HepG2 (cell line): ENCODE results near the gene RNGTT. TPM values are rescaled to one million over a fixed set of nuclear protein-coding genes. Genes with fewer than 3 reads are reported as not detected.

ENCODE experiments used
- ATAC-seq: fragments of 200-7000 bp; cut with Tn5 transposase; 3 replicates; pipeline ENCODE4 v1.9.1; 2020; ENCODE audit warnings: mild to moderate bottlenecking, moderate library complexity
- BruUV-seq: library from RNA; stranded (reverse); fragments of 400-500 nt; replicated peaks from 2 replicates; lab custom pipeline; 2021; lab: Mats Ljungman, UMichigan
- CTCF ChIA-PET: fragments of 300-600 bp; formaldehyde crosslinking; extraction: SDS; loops from one replicate; lab custom pipeline; 2021; ENCODE audit warnings: low total read pairs, inconsistent platforms, low intra/inter-chr PET ratio; lab: Yijun Ruan, JAX
- POLR2A ChIA-PET: fragments of 350-600 bp; sonication (Branson Sonifier 250); formaldehyde crosslinking; loops from one replicate; lab custom pipeline; 2020; ENCODE audit warnings: antibody characterized with exemption, inconsistent platforms; lab: Yijun Ruan, JAX
- DNase-seq: peaks from one replicate; pipeline ENCODE4 v3.0.0-alpha.2; 2015; ENCODE audit warnings: low spot score
- FAIRE-seq: peaks from 3 replicates; lab custom pipeline; 2011; peaks lifted over from hg19 to GRCh38; lab: Jason Lieb, UNC
- H2AFZ ChIP-seq: one replicate; pipeline ENCODE4 v1.6.1; 2011; ENCODE audit warnings: low read length, inconsistent platforms
- H3K27ac ChIP-seq: fragments of 300-600 bp; 3 replicates; pipeline ENCODE4 v1.8.0; 2011; ENCODE audit warnings: mixed run types, mild to moderate bottlenecking, mixed read lengths, low read length, inconsistent platforms; ENCODE audit not compliant: insufficient read depth; ENCODE audit errors: extremely low read length
- H3K27me3 ChIP-seq, 2 experiments: fragments of 200-600 bp in 1 of 2; 2 replicates in 1 of 2; 3 replicates in 1 of 2; pipeline versions ENCODE4 v1.6.0 to v1.8.0; 2011; ENCODE audit warnings: low read length in 2 of 2, mild to moderate bottlenecking in 2 of 2, moderate library complexity in 2 of 2, inconsistent platforms in 1 of 2; ENCODE audit not compliant: insufficient read depth in 2 of 2, control insufficient read depth in 1 of 2
- H3K36me3 ChIP-seq, 2 experiments: fragments of 200-600 bp in 1 of 2; replicated peaks in 1 of 2; 2 replicates in 1 of 2; 3 replicates in 1 of 2; pipeline versions ENCODE4 v1.5.1 to v1.8.0; 2011; ENCODE audit warnings: low read length in 2 of 2, inconsistent platforms in 1 of 2; ENCODE audit not compliant: insufficient read depth in 2 of 2, control insufficient read depth in 1 of 2
- H3K4me1 ChIP-seq: 2 replicates; pipeline ENCODE4 v1.5.1; 2012; ENCODE audit warnings: low read length, inconsistent platforms; ENCODE audit not compliant: insufficient read depth
- H3K4me2 ChIP-seq: 2 replicates; pipeline ENCODE4 v1.6.0; 2011; ENCODE audit warnings: low read depth, low read length, inconsistent platforms
- H3K4me3 ChIP-seq, 3 experiments: fragments of 200-600 bp in 1 of 3; sonication (generic), shearing (Covaris generic) in 1 of 3; replicated peaks in 1 of 3; 2 replicates each; pipeline ENCODE4 v1.5.1; 2011 to 2016; ENCODE audit warnings: low read length in 3 of 3, inconsistent platforms in 2 of 3, low read depth in 2 of 3, mild to moderate bottlenecking in 2 of 3, control low read depth in 1 of 3, mixed read lengths in 1 of 3; ENCODE audit not compliant: insufficient read depth in 1 of 3
- H3K79me2 ChIP-seq: one replicate; pipeline ENCODE4 v1.6.1; 2011; ENCODE audit warnings: low read length, inconsistent platforms; ENCODE audit not compliant: insufficient read depth
- H3K9ac ChIP-seq: 2 replicates; pipeline ENCODE4 v1.6.0; 2011; ENCODE audit warnings: mild to moderate bottlenecking, low read depth, low read length, inconsistent platforms; ENCODE audit not compliant: insufficient read depth
- H3K9me3 ChIP-seq: 2 replicates; pipeline ENCODE4 v1.5.1; 2012; ENCODE audit warnings: mild to moderate bottlenecking, low read length
- H4K20me1 ChIP-seq: 2 replicates; pipeline ENCODE4 v1.6.0; 2011; ENCODE audit warnings: inconsistent platforms, mild to moderate bottlenecking, low read length, moderate library complexity; ENCODE audit not compliant: insufficient read depth
- ATAD3A ChIP-seq: sonication (generic); formaldehyde crosslinking; IDR thresholded peaks from 2 replicates; pipeline ENCODE4 v1.4.0; 2020; ENCODE audit warnings: missing genetic modification reagents
- FOSL1 ChIP-seq: sonication (generic); formaldehyde crosslinking; IDR thresholded peaks from 2 replicates; pipeline ENCODE4 v1.9.0; 2021; ENCODE audit warnings: missing genetic modification reagents, borderline replicate concordance
- SALL1 ChIP-seq: sonication (generic); formaldehyde crosslinking; IDR thresholded peaks from 2 replicates; pipeline ENCODE4 v1.8.0; 2022; ENCODE audit warnings: mild to moderate bottlenecking, missing genetic modification reagents
- ZNF275 ChIP-seq: sonication (generic); formaldehyde crosslinking; IDR thresholded peaks from 2 replicates; pipeline ENCODE4 v1.8.0; 2022; ENCODE audit warnings: missing genetic modification reagents, mild to moderate bottlenecking, inconsistent platforms, borderline replicate concordance
- ZNF3 ChIP-seq: IDR thresholded peaks from 2 replicates; pipeline ENCODE4 v1.7.0; 2017; ENCODE audit warnings: inconsistent platforms
- ZNF597 ChIP-seq: sonication (generic); formaldehyde crosslinking; IDR thresholded peaks from 2 replicates; pipeline ENCODE4 v1.5.0; 2020; ENCODE audit warnings: missing genetic modification reagents
- ZSCAN12 ChIP-seq: sonication (generic); formaldehyde crosslinking; IDR thresholded peaks from 2 replicates; pipeline ENCODE4 v1.9.0; 2021; ENCODE audit warnings: mild to moderate bottlenecking, missing genetic modification reagents
- whole genome bisulfite sequencing: methylation state at CpG from one replicate; pipeline ENCODE4 v1.1.6; 2017; ENCODE audit warnings: low lambda C conversion rate; 5-methylcytosine and 5-hydroxymethylcytosine counted together
- in situ Hi-C: cut with HindIII; loops from 2 replicates; pipeline ENCODE4 v1.10.0; 2017; ENCODE audit warnings: low pct_unique_long_range_greater_than_20kb; ENCODE audit not compliant: extremely low pct_ligation_motif_present
- intact Hi-C: fragments of 100-400 bp; cut with micrococcal nuclease; formaldehyde crosslinking; loops from one replicate; pipeline ENCODE4 v1.10.0; 2022; ENCODE audit not compliant: unreplicated experiment
- polyA plus RNA-seq, 8 experiments: library from polyadenylated mRNA; depleted of rRNA in 3 of 8; stranded (reverse) in 7 of 8; unstranded in 1 of 8; fragments of >200 nt; fragmentation: Illumina TruSeq in 4 of 8; extraction: Trizol in 4 of 8; gene quantifications; 2 replicates each; pipeline versions ENCODE4 v1.2.1 to v1.2.3, GENCODE V29; 2011 to 2016; ENCODE audit warnings: low read depth in 4 of 8, missing spikeins in 1 of 8, mixed read lengths in 1 of 8; ENCODE audit not compliant: insufficient read depth in 1 of 8
- total RNA-seq, 5 experiments: library from RNA; depleted of rRNA; stranded (reverse); fragments of >200 nt; fragmentation: Illumina TruSeq; extraction: Trizol; gene quantifications; 2 replicates each; pipeline ENCODE4 v1.2.3, GENCODE V29; 2016; ENCODE audit warnings: low read depth in 1 of 5

RNGTT gene
- total and polyA plus RNA-seq, 2 of the 13 experiments (the other 11 are each of a cell fraction or from before 2014, with no cell fraction given) = 6.0 to 22.6 TPM

- no peak overlapping the region for H3K4me3 ChIP-seq
- POLR2A ChIA-PET = no interaction called here
- DNase-seq (no peak), FAIRE-seq (no peak), ATAC-seq (no peak)
- H3K9ac ChIP-seq = no peak overlapping the region
- no peaks in the 10 kb centered on the region for H3K4me1 ChIP-seq
- CTCF ChIA-PET = no interaction called here
- WGBS = 94% methylated on average over 1 of the region's 1 CpG
- H3K27ac ChIP-seq = no peak overlapping the region
- H3K4me2 ChIP-seq = no peak overlapping the region
- H3K36me3 ChIP-seq = peaks cover 0 to 20% of the 10 kb centered on the region in 2 experiments; a peak in 4 of 5 replicates
- no peaks in the 10 kb centered on the region for H3K79me2 ChIP-seq
- TF ChIP-seq ZNF3 (CRISPR knock-in tag) = no peak
- TF ChIP-seq FOSL1 (CRISPR knock-in tag) = no peak
- no peak for TF ChIP-seq SALL1 (CRISPR knock-in tag)
- TF ChIP-seq ZSCAN12 (CRISPR knock-in tag) = no peak
- no peak for TF ChIP-seq ZNF597
- TF ChIP-seq ZNF275 = no peak
- TF ChIP-seq ATAD3A = no peak
- H2AFZ ChIP-seq = no peak overlapping the region
- no peaks in the 10 kb centered on the region for H3K27me3 ChIP-seq
- no peaks in the 10 kb centered on the region for H3K9me3 ChIP-seq
- in situ Hi-C loops = no loop called here
- BruUV-seq = no TSS peak
- intact Hi-C loops = no loop called here
- no peaks in the 10 kb centered on the region for H4K20me1 ChIP-seq
Measured at GRCh38 chr6:88920774-88921733, 42.4 kb downstream of the RNGTT start.
